Body of pancreas (tissue), 4 donors: Measurements from ENCODE around the gene ZNF281.

Experiments
- CTCF ChIP-seq, 7 experiments: fragments of 450-650 bp in 4 of 7; fragments of 200-600 bp in 3 of 7; sonication (generic) in 3 of 7; IDR thresholded peaks; one replicate each; pipeline ENCODE4 v1.5.1; 2016 to 2019; ENCODE audit warnings: antibody characterized with exemption in 7 of 7
- POLR2A ChIP-seq, 3 donors: fragments of 450-650 bp; IDR thresholded peaks; one replicate each; pipeline ENCODE4 v1.6.1; 2016; ENCODE audit warnings: antibody characterized with exemption in 3 of 3, mild to moderate bottlenecking in 2 of 3

- TF ChIP-seq CTCF (IDR thresholded peaks at IDR 0.05) (no peak), POLR2A (IDR thresholded peaks at IDR 0.05) (no peak)
These were observed 8.1 kb downstream of the ZNF281 start for GRCh38 chr1:200401708-200402107.
